Mammary epithelial cell (primary cell): ENCODE results near the gene OR5D18.

Source experiments
- EZH2 ChIP-seq: IDR thresholded peaks from 2 replicates; pipeline ENCODE4 v1.6.1; 2012; ENCODE audit warnings: low read length, inconsistent platforms, borderline replicate concordance
- TF ChIP-seq, protein P1 (sequence below), 2 donors: IDR thresholded peaks in 1 of 2; conservative IDR thresholded peaks in 1 of 2; 2 replicates each; pipeline ENCODE4 v1.5.1; 2011 to 2012; ENCODE audit warnings: inconsistent platforms in 2 of 2, low read length in 2 of 2, mild to moderate bottlenecking in 2 of 2, control low read depth in 1 of 2, low read depth in 1 of 2; ENCODE audit not compliant: insufficient read depth in 1 of 2; ENCODE audit errors: extremely low read depth in 1 of 2

DNA sequence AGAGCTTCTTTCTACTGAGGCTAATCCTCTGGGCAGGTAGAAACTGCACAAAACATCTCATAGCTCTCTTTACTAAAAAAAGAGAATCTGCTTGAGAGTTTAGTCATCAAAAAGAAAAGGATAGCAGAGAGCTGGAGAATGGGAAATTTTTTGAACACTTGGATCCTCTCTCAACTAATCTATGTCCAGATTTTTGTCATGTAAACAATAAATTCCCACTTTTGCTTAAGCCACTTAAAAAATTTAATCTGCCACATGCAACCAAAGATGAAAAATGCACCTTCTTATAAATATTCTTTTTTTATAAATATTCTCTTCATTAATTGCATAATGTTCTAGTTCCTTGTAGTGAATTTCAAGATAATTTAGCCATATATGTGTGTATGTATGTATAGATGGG, 29.6 kb downstream of the OR5D18 start:
- TF ChIP-seq, protein P1, sequence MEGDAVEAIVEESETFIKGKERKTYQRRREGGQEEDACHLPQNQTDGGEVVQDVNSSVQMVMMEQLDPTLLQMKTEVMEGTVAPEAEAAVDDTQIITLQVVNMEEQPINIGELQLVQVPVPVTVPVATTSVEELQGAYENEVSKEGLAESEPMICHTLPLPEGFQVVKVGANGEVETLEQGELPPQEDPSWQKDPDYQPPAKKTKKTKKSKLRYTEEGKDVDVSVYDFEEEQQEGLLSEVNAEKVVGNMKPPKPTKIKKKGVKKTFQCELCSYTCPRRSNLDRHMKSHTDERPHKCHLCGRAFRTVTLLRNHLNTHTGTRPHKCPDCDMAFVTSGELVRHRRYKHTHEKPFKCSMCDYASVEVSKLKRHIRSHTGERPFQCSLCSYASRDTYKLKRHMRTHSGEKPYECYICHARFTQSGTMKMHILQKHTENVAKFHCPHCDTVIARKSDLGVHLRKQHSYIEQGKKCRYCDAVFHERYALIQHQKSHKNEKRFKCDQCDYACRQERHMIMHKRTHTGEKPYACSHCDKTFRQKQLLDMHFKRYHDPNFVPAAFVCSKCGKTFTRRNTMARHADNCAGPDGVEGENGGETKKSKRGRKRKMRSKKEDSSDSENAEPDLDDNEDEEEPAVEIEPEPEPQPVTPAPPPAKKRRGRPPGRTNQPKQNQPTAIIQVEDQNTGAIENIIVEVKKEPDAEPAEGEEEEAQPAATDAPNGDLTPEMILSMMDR (conservative IDR thresholded peaks at IDR 0.05 in 1 of 2, IDR thresholded peaks at IDR 0.05 in 1 of 2; ENCODE audit: extremely low read depth in 1 of 2, insufficient read depth in 1 of 2, low read depth in 1 of 2, low read length in 2 of 2) = no peak
- TF ChIP-seq EZH2 = no peak
